Measurements from ENCODE around the gene CDC45.

Gene CDC45

DNA sequence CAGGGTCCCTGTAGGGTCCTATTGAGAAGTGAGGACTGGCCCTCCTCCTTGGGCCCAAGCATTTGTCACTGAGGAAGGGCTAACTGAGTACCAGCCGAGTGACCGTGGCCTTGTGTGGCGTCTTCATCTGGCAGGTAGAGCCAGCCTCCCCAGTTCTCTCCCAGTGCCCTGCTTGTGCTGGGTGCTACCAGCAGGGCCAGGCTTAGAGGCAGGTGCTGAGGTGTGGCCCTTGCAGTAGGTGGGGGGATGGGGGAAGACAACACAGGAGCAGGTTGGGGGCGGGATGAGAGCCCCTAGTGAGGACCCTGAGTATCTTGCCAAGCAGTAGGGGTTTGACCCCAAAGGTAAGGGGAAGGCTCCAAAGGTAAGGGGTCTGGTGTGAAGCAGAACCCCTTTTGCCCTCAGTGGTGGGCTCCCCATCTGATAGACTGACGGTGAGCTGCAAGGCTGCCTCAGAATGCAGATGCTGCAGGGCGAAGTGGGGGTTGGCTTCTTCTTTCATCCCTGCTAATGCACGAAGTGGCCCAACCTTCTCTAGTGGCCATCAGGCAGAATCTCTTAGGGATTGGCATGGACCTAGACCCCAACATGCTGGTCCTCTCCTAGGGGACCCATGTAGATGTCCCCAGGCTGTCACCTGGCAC is 19.6 kb downstream of the CDC45 start:
- DNase-seq (ENCODE audit: low read depth) = no peak
- no peak overlapping the region for H3K4me3 ChIP-seq (ENCODE audit: control insufficient read depth, low read depth, low read length)
- no peak for TF ChIP-seq CTCF (IDR thresholded peaks at IDR 0.05; ENCODE audit: control insufficient read depth, insufficient read depth, low read depth, low read length, missing control alignments)

DNA sequence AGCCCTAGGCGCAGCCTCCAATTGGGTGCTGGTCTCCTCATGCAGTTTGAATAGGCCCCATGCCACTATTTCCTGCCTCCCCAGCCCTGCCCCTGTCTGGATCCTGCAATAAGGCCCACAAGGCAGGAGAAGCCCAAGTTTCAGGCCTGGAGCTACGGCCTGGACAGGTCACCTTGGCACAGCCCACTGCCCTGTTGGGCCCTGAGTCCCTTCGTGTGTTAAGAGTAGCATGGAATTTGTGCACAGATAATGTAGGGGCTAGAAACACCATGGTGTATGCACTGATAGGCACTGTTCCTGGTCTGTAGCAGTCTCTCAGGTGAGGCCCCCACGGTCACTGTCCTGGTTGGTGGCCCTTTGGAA is 20.1 kb downstream of the CDC45 start:
- no peak for DNase-seq (ENCODE audit: low read depth)
- no peak for TF ChIP-seq CTCF (IDR thresholded peaks at IDR 0.05; ENCODE audit: control insufficient read depth, insufficient read depth, low read depth, low read length, missing control alignments)
- H3K4me3 ChIP-seq (ENCODE audit: control insufficient read depth, low read depth, low read length) = no peak overlapping the region

DNA sequence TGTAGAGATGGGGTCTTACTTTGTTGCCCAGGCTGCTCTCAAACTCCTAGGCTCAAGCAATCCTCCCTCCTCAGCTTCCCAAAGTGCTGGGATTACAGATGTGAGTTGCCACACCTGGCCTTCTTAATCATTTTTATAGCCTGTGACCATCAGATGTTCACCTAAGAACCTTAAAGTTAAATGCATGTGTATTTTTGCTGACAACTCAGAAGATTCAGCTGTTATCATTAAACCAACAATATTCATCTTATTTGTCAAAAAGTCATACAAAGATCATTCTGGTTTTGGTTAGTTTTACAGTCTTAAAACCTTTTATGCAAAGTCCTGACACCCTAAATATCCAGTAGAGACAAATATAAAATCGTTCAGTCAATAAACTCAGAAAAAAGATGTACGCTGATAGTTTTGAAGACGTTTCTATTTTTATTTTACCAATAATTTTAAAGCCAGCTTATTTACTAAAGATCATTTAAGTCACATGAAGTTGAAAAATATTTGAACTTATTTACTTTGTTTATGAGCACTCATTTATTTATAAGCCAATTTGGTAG is 22.3 kb downstream of the CDC45 start:
- TF ChIP-seq CTCF (IDR thresholded peaks at IDR 0.05; ENCODE audit: control insufficient read depth, insufficient read depth, low read depth, low read length, missing control alignments) = no peak
- DNase-seq (ENCODE audit: low read depth) = no peak
- no peak overlapping the region for H3K4me3 ChIP-seq (ENCODE audit: control insufficient read depth, low read depth, low read length)

DNA sequence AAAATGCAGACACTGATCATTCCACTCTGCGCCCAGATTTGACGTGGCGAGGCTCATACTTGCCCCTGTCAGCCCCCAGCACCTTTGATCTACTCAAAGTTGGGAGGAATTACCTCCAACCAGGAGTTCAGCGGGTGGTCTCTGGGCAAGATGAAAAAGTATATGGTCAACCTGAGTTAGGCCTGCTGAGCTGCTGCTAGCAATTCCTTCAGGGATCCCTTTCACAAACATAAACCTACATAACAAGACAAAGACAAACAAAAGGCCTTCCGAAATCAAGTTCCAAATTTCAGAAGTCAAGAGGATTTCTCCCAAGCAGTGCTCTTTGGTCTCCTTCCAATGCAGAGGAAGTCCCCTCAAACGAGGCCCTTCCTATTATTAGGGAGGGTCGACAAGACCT is 23.6 kb downstream of the CDC45 start:
- H3K4me3 ChIP-seq (ENCODE audit: control insufficient read depth, low read depth, low read length) = no peak overlapping the region
- TF ChIP-seq CTCF (IDR thresholded peaks at IDR 0.05; ENCODE audit: control insufficient read depth, insufficient read depth, low read depth, low read length, missing control alignments) = no peak
- DNase-seq (ENCODE audit: low read depth) = no peak

- no peak overlapping the region for H3K4me3 ChIP-seq (ENCODE audit: control insufficient read depth, low read depth, low read length)
- TF ChIP-seq CTCF (IDR thresholded peaks at IDR 0.05; ENCODE audit: control insufficient read depth, insufficient read depth, low read depth, low read length, missing control alignments) = no peak
- DNase-seq (ENCODE audit: low read depth) = no peak
These were observed 24.1 kb downstream of the CDC45 start for GRCh38 chr22:19503869-19504268.

DNA sequence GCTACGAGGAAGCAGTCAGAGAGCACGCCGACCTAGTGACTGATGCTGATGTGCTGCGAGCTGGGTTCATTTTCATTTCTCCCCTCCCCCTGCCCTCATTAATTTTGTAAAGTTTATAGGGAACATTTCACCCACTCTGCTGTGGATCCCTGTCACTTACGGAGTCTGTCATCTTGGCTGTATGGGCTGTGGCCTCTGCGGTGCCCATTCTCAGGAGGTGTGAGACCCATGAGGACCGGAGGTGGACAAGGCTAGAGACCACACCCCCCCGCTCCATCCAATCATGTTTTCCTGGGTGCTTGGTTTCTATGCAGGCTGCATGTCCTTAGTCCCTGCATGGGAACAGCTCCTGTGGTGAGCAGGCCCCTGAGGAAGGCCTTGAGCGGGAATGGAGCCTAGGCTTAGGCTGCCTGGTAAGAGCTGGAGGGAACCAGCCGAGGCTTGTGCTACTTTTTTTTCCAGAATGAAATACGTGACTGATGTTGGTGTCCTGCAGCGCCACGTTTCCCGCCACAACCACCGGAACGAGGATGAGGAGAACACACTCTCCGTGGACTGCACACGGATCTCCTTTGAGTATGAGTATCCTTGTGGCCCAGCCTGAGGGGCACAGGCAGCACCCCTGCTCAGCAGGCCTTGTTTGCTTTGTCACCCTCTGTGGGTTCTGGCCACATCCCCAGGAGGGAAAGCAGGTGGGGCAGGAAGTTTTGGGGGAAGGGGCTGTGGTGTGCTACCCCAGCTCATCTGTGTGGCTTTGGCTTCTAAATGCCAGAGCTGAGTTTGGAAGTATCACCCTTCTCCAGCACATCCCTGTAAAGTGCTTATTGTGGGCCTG is 25.4 kb downstream of the CDC45 start:
- TF ChIP-seq CTCF (IDR thresholded peaks at IDR 0.05; ENCODE audit: control insufficient read depth, insufficient read depth, low read depth, low read length, missing control alignments) = no peak
- DNase-seq (ENCODE audit: low read depth) = no peak
- H3K4me3 ChIP-seq (ENCODE audit: control insufficient read depth, low read depth, low read length) = no peak overlapping the region

All from AG09309 (cell line).